Activated CD8-positive, alpha-beta memory T cell treated with anti-CD3 and anti-CD28 coated beads for 48 hours (primary cell): ENCODE data around the gene KCNB1.
"Not testable (repeated sequence)": the region's sequence is repeated elsewhere in the genome, so short reads cannot be mapped to it uniquely, and the experiment has no call there.

Experiments
- DNase-seq, 3 experiments: peaks; one replicate each; pipeline ENCODE4 v3.0.0-alpha.2; 2020; ENCODE audit warnings: low read depth in 2 of 3, low spot score in 2 of 3

KCNB1 gene

DNA sequence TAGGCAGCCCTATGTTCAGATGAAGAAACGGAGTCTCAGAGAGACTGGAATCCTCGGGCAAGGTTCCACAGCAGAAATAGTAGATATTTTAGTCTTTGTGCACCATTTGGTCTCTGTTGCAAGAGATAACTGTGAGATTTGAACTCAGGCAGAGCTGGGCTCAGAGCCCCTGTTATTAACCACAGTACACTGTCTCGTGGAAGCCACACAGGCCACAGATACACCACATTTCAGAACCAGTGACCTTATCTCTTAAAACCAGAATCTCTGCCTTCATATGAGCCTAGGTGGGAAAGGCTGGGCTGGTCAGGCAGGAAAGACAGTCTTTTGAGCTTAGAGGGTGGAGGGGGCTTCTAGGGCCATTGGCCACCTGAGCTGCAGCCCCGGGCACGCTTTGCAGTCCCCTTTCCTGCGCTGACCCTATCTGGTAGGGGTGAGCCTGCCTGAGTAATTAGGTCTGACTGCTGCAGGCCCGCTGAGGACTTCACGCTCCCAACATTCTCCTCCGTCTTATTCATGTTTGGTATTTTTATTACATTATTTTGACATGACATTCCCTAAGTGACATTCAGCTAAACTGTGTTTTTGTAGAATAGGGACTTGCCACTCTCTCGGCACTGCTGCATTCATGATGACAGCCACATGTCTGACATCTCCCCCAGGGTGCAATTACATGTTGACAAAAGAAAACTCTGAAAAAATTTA is 71.1 kb downstream of the KCNB1 start:
- no peak for DNase-seq

DNA sequence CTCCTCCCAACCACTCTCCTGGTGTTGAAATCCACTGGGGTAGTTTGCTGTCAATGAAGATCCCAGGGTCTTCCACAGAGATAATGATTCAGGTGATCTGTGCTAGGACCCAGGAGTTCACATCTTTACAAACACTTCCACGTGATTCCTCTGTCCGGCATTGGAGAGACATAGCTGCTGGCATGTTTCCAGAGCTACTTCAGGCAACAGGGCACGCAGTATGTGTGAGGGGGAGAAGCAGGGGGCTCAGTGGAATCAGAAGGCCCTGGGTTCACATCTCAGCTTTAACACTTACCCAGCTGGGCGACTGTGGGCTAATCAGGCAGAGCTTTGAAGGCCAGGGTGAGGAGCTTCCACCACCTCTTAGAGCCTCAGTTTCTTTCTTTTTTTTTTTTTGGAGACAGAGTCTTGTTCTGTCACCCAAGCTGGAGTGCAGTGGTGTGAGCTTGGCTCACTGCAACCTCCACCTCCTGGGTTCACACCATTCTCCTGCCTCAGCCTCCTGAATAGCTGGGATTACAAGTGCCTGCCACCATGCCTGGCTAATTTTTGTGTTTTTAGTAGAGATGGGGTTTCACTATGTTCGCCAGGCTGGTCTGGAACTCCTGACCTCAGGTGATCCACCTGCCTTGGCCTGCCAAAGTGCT is 72.4 kb downstream of the KCNB1 start:
- DNase-seq: not testable (repeated sequence)

DNA sequence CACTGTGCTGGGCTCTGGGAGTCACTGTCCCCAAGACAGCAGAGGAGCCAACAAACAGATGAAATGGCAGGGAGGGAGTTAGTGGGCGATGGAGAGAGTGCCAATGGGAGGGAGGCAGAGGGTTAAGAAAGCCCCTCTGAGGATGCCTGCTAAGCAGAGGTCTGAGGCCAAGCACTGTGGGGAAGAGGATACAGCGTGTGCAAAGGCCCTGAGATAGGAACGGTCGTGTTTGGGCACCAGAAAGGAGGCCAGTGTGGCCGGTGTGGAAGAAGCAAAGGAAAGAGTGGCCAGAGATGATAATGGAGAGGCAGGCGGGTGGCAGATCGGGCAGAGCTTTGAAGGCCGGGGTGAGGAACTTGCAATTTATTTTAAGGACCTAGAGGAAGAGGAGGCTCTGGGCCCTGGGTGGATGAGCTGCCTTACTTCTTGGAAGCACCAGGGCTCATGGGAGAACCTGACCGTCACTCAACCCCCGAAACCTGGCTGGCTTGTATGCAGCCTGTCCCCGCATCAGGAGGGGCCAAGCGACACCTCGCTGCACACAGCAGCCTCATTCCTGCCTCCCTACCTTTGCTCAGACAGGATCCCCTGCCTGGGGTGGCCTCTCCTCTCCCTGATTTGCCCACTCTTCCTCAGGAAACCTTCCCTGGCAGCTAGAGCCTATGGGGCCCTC is 73.0 kb downstream of the KCNB1 start:
- no peak for DNase-seq

DNA sequence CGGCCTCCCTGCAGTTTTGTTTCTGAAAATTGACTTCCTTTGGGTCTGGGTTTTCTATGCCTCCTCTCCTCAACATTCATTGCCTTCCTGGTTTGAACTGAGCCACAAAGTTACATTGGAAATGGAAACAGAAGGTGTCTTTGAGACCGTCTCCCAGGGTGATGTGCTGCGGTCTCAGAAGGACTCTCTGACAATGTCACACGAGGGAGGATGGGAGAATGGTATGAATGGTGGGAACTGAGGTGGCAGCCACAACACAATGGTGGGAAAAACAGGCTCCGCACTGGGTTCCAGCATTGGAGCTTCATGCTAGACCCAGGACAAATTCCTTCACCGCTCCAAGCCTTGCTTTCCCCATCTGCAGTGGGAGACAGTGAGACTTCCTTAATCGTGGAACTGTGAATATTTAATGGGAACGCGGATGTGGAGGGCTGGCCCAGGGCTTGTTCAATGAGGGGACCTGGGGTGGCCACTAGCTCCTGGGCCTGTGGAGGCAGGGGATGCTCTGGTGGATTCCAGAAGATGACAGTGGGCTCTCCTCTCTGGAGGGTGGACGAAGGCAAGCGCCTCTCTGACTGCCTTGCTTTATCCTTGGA is 73.9 kb downstream of the KCNB1 start:
- DNase-seq: no peak

DNA sequence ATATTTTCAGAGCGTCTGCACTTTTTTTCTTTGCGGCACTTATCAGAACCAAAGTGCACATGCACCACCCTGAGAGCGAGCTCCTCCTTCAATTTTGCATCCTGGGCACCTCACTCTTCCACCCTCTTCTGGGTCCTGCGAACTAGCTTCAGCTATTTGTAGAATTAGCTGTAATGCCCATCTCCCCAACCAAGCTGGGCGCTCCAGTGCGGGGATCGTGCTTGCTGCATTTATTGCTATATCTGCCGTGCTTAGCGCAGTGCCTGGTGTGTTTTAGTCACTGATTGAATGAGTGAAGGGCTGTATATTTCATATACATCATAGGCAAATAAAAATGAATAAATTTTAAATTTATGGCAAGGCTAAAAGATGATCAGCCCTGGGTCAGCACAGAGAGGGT is 75.8 kb downstream of the KCNB1 start:
- no peak for DNase-seq

DNA sequence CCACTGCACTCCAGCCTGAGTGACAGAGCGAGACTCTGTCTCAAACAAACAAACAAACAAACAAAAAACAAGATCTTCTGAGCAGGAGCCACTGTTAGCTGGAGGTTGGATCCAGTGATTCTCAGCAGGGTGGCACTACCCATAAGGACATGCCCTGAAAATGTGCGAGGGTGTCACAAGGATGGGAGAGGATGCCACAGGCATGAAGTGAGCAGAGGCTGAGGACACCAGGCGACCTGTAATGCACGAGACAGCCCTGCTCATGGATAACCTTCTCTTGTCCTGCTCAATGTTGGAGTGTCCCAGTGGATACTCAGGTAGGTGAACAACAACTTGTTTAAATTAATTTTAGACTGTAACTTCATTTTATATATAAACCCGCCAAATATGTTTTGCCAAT is 76.8 kb downstream of the KCNB1 start:
- no peak for DNase-seq

DNA sequence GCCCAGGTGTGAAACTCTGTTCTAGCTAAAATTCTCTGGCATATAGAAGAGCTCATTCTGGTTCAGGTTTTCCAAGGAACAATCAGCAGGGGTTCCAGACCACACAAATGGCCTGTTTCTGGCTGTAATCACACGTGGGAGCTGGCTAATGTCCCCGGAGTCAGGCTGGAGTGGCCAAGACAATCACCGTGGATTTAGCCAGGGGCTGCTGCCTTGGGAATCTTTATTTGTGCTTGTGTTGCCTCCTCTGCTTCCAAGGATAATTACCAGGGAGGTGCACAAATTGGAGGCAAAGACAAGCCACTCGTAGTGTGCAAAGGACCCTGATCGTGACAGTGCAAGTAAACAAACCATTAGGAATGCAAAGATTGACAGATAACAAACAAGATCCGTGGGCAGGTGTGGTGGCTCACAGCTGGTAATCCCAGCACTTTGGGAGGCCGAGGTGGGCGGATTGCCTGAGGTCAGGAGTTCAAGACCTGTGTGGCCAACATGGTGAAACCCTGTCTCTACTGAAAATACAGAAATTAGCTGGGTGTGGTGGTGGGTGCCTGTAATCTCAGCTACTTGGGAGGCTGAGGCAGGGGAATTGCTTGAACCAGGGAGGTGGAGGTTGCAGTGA is 77.3 kb downstream of the KCNB1 start:
- no peak for DNase-seq

DNA sequence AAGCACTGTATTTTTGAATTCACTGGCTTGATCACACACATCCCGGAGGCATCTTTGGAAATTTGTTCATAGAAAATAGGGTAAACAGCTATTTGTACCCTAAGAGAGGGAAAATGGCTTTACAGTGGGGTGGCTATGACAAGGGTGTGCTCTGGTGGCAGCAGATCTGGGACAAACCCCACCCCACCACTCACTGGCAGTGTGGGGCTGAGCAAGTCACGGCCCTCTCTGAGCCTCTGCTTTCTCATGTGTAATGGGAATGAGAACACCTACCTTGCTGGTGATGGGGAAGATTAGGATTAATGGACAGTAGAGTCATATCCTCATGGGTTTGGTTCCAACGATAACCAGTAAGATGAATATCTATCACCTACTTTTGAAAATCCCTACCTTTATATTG is 78.0 kb downstream of the KCNB1 start:
- DNase-seq: no peak

DNA sequence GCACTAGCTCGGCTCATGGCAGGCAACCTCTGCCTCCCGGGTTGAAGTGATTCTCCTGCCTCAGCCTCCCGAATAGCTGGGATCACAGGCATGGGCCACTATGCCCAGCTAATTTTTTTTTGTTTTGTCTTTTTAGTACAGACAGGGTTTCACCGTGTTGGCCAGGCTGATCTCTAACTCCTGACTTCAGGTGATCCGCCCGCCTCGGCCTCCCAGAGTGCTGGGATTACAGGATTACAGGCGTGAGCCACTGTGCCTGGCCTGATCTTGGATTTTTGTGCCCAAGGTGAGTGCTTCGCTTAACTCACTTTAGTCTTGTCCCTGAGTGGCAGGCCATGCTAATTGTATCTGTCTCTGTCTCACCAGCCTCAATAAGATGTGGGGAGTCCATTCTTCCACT is 78.6 kb downstream of the KCNB1 start:
- no peak for DNase-seq

DNA sequence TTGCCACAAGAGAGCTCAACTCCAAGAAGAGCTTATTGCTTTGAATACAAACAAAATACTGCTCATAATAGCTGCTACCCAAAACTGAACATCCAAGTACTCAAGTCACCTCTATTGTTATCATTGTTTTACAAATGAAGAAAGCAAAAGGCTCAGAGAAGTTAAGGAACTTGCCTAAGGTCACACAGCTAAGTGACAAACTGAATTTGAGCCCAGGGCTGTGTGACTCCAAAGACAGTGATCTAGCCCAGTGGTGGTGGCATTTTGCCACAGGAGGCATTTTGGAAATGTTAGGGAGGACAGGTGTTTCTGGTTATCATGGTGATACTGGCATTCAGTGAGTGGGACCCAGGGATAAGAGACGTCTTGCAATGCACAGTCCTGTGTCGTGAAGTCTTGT is 79.5 kb downstream of the KCNB1 start:
- no peak for DNase-seq

DNA sequence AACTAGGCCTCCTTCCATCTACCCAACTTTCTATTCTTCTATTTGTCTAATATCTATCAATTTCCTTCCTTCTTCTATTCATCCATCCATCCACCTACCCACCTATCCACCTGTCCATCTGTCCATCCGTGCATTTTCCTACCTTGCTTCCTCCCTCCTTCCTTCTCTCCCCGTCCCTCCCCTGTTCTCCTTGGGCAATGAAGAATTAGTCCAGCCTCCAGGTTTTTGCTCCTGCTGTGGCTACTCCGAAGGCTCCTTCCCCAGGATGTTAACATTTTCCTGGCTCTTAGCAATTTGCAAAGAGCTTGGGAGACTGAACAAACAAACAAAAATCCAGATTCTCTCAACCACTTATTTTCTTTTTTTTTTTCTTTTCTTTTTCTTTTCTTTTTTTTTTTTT is 81.6 kb downstream of the KCNB1 start:
- no peak for DNase-seq

DNA sequence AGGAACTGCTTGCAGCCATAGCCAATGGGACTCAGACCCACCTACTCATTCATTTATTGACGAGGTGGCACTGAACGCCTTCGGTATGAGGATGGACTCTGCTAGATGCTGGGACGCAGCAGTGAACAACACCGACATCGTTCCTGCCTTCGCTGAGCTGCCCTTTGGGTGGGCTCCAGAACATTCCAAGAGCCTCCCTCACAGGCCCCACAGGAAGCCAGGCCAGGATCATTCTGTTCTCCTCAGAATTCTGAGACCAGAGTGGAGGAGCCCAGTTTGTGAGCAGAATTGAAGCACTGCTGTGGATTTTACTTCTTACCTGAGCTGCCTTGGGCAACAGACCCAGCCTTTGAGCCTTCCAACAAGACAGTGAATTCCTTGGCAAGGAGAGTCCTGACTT is 82.1 kb downstream of the KCNB1 start:
- no peak for DNase-seq

DNA sequence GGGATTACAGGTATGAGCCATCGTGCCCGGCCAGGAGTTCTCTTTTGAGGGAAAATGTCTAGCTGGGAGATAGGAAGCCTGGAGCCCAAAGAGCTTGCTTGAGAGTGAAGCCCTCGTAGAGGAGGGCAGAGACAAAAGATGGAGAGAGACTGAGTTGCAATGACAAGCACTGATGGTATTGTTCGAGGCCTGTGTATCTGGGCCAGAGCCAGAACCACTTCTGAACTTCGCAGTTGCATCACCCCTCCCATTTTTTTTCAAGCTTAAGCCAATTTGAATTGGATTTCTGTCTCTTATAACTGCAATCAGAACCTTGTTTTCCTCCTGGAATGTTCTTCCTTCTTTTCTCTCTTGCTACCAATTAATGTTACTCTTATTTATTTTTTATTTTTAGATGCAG is 83.1 kb downstream of the KCNB1 start:
- no peak for DNase-seq

DNA sequence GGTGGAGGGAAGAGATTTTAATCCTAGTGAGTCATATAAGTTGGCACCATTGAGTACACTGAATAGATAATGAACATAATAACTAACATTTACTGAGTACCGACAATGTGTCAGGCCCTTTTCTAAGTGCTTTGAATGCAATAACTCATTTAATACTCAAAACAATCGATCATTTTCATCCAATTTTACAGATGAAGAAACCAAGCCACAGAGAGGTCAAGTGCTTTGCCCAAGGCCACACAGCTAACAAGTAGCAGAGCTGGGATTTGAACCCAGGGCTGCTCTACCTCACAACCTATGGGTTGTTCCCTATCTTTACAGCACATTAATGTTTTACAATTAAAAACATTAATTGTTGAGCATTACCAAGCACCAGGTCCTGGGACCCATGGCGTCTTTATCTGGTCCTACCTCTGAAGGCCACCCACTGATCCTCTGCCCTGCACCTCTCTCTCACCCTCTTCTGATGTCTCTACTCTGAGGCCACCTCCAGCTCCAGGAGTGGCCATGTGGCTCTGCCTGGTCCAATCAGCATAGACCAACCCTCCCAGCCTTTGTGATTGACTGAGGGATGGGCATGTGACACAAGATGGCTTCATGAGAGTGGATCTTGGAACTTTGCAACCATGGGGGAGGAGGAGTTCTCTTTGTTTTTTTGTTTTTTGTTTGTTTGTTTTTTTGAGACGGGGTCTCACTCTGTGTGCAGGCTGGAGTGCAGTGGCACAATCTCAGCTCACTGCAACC is 83.9 kb downstream of the KCNB1 start:
- no peak for DNase-seq

DNA sequence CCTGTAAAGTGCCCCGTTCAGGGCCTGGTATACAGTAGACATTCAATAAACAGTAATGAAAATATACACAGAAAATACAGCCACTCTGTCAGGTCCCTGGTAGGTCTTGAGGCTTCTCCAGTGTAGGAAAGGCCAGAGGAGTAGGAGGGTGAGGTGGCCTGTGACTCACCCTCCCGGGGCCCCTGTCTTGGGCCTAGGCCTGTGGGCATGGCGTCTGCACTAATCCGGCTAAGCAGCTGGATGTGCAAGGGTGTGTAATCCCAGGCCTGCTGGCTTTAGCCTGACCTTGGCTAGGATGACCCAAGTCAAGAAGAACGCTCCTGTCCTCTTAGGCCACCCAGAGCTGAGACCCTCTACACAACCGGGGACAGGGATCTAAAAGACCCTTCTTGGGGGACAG is 84.9 kb downstream of the KCNB1 start:
- no peak for DNase-seq

DNA sequence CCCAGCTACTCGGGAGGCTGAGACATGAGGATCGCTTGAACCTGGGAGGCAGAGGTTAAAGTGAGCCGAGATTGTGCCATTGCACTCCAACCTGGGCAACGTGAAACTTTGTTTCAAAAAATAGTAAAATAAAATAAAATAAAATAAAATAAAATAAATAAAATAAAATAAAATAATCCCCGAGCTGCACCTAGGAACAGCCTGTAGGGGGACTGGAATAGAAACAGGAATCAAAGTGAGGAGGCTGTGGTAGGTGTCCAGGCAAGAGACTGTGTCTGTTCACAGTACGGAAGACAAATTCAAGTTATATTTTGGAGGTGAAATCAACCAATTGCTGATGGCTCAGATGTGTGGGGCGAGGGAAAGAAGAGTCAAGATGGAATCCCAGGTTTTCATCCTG is 86.2 kb downstream of the KCNB1 start:
- no peak for DNase-seq

DNA sequence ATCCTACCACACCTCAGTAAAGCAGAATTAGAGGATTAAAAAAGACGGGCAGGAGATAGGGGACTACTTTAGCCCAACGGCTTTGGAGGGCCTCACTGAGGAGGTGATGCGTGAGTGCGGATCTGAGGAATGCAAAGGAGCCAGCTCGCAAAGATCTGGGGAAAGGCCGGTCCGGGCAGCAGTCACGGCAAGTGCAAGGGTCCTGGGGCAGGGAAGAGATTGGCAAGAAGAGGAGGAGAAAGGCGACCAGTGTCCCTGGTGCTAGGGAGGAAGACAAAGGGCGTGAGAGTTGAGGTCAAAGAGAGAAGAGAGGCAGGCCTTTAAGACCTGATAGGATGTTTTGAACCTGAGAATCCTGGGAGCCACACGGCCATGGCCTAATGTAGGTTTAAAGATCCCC is 86.8 kb downstream of the KCNB1 start:
- DNase-seq: no peak

DNA sequence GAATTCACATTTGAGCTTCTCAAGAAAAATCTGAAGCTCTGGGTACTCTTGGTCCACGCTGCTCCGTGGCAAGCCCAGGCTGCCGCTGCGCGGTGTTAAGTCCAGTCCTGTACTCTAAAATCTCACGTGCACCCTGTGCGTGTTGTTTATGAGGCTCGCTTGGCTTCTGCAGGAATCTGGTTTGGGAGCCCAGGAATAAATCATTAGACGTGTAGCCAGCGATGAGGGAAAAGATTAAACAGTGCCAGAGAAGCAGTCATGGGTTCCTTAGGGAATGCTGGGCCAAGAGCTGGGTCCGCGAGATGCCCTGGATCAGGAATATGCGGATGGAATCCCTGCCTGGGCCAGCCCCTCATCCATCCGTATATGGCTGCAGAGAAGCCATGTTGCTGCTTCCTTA is 87.3 kb downstream of the KCNB1 start:
- no peak for DNase-seq

DNA sequence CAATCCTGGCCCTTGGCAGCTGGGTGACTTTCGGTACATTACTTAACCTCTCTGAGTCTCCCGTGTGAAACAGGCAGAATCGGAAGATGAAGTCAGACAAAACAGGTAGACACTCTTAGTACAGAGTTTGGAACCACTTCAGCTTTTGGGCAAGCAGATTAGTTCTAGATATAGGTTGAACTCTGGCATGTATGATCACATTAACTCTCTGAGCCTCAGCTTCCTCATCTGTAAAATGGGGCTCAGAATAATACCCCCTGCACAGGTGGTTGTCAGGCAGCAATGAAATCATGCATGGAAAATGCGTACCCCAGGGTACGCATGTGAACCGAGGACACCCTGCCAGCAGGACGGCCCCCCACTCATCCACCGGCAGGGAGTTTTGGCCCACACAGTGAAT is 87.7 kb downstream of the KCNB1 start:
- DNase-seq: no peak

DNA sequence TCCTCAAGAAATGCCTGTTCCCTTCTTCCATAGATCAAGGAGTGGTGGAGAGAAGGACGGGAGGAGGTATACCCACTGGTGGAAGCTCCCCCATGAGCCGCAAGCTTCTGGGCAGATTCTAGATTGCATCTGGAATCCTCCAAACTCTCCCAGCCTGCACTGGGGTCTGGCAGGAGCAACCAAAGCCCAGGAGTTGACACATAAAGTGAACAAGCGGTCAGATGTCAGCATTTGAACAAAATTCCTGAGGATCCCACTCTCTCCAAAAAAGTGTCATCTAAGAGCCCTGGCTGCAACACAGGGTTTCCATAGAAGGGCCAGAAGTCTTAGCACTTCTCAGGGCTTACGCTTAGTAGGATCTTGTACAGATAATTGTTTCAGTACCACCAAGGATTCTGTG is 88.2 kb downstream of the KCNB1 start:
- no peak for DNase-seq

DNA sequence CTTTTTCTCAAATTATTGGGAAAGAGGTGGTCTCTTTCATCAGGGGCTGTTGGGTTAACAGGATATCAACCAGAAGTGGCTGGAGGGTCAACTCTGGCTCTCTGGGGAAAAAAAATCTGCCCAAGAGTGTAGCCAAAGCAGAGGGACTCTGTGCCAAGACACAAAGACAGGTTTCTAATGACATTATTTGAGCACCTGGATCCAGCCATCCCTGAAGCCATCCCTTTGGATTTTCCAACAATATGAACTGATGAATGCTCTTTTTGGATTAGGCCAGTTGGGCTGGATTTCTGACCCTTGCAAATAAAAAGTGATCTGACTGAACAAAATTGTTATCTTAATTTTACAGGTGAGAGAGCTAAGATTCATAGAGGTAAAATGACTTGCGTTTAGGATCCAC is 88.7 kb downstream of the KCNB1 start:
- no peak for DNase-seq
